Muscle layer of colon (tissue), 2 donors: ENCODE data around the gene CEACAM16.
"Not testable (repeated sequence)": the region's sequence is repeated elsewhere in the genome, so short reads cannot be mapped to it uniquely, and the experiment has no call there.

Experiments used
- H3K27ac ChIP-seq: one replicate; pipeline ENCODE4 v1.7.0; 2013; ENCODE audit warnings: low read depth, mild to moderate bottlenecking, low read length, moderate library complexity
- H3K27me3 ChIP-seq, 2 donors: one replicate each; pipeline ENCODE4 v1.7.0; 2013; ENCODE audit warnings: low read length in 2 of 2, mild to moderate bottlenecking in 2 of 2; ENCODE audit not compliant: insufficient read depth in 2 of 2, control insufficient read depth in 1 of 2
- H3K36me3 ChIP-seq: one replicate; pipeline ENCODE4 v1.7.0; 2013; ENCODE audit warnings: mild to moderate bottlenecking, low read length; ENCODE audit not compliant: insufficient read depth
- H3K4me1 ChIP-seq: one replicate; pipeline ENCODE4 v1.7.0; 2013; ENCODE audit warnings: mild to moderate bottlenecking, low read length; ENCODE audit not compliant: insufficient read depth
- H3K4me3 ChIP-seq, 2 donors: one replicate each; pipeline ENCODE4 v1.7.0; 2013; ENCODE audit warnings: low read length in 2 of 2, low read depth in 1 of 2, mild to moderate bottlenecking in 1 of 2, moderate library complexity in 1 of 2
- H3K9ac ChIP-seq: one replicate; pipeline ENCODE4 v1.7.0; 2013; ENCODE audit warnings: low read length
- H3K9me3 ChIP-seq: one replicate; pipeline ENCODE4 v1.7.0; 2013; ENCODE audit warnings: mild to moderate bottlenecking, low read length
- donor health status: abdominal sarcoma.
- donor health status: Adenocarcinoma of cecum.

The CEACAM16 gene

DNA sequence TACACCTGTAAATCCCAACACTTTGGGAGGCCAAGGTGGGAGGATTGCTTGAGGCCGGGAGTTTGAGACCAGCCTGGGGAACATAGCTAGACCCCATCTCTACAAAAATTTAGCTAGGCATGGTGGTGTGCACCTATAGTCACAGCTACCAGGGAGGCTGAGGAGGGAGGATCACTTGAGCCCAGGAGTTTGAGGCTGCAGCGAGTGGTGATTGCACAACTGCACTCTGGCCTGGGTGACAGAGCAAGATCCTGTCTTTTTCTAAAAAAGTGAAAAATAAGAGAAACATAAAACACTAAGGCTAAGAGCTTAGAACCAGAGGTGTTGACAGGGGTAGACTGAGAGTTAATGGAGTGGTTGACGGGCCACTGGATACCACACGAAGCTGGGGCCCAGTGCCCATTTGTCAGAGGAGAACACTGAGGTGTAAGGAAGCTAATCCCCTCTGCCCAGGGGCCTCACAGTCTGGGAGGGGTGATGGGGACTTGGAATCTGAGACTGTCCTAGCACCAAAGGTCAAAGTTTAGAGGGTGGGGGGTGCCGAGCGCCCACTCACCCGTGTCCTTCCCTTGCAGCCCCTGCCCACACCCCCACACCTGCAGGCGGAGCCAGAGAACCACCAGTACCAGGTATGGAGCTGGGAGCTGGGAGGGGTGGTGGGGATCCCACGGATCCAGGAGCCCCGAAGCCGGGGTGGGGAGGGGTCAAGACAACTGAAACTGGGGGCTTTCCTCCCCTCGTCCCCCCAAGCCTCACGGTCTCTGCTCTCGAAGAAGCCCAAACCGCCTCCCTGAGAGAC lies 16.8 kb upstream of the CEACAM16 start:
- H3K36me3 ChIP-seq, result no peaks in the 10 kb centered on the region

DNA sequence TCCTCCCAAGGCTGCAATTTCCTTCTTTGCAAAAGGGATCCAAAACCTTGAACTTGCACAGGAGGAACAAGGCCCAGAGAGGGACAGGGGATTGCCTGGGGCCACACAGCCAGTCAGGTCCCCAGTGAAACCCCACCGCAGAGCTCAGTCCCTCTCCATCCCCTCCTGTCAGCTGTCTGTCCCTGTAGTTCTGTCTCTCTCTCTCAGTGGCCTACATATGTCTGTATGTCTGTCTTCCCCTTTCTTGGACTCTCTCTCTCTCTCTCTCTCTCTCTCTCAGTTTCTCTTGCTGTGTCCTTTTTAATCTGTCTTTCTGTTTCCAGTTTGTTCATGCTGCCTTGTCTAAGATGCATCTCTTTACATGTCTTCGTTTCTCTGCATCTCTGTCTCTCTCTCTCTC lies 16.1 kb upstream of the CEACAM16 start:
- Histone ChIP-seq H3K36me3 (no peaks in the 10 kb centered on the region), H3K27me3 (no peaks in the 10 kb centered on the region), H3K9ac (no peak overlapping the region), H3K4me1 (no peaks in the 10 kb centered on the region), H3K9me3 (no peaks in the 10 kb centered on the region), H3K27ac (no peak overlapping the region), H3K4me3 (no peak overlapping the region)

More for the DNA sequence above, 16.8 kb upstream of the CEACAM16 start:
- H3K27me3 ChIP-seq, result no peaks in the 10 kb centered on the region
- no peaks in the 10 kb centered on the region for H3K9me3 ChIP-seq
- no peak overlapping the region for H3K4me3 ChIP-seq
- H3K9ac ChIP-seq, result no peak overlapping the region
- no peaks in the 10 kb centered on the region for H3K4me1 ChIP-seq
- H3K27ac ChIP-seq, result no peak overlapping the region

DNA sequence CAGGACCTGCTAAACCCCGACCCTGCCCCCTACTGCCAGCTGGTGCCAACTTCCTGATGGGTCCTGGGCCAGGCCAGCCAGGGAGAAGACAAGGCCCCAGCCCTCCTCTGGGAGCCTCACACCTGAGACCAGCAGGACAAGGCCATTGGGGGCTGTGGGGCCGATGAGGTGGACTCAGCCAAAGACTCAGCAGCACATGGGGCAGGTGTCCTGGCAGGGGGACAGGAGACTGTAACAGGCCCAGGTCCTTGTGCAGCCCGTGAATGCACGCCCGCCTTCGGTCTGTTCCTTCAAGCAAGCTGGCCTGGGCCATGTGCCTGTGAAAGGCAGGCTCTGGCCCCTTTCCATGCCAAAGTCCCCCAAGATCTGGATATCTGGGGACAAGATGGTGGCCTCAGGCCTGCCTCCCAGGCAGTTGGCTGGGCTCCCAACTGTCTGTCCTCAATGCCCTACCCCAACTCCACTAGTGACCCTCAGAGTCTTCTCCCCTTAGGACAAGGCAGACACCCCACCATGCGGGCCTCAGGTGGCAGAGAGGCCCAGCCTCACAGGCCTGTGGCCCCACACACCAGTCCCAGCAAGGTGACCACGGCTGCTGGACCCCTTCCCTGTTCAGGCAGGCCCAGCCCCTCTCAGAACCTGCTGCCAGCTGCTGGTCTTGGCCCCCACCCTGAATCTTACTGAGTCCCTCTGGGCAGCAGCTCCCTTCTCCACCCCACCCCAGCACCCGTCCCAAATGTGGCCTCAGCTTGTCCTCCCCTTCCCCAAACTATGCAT lies 15.3 kb upstream of the CEACAM16 start:
- H3K27me3 ChIP-seq, result no peaks in the 10 kb centered on the region
- H3K27ac ChIP-seq, result no peak overlapping the region
- H3K36me3 ChIP-seq, result no peaks in the 10 kb centered on the region
- H3K9ac ChIP-seq, result no peak overlapping the region
- H3K4me3 ChIP-seq, result no peak overlapping the region
- H3K4me1 ChIP-seq, result no peaks in the 10 kb centered on the region
- no peaks in the 10 kb centered on the region for H3K9me3 ChIP-seq

DNA sequence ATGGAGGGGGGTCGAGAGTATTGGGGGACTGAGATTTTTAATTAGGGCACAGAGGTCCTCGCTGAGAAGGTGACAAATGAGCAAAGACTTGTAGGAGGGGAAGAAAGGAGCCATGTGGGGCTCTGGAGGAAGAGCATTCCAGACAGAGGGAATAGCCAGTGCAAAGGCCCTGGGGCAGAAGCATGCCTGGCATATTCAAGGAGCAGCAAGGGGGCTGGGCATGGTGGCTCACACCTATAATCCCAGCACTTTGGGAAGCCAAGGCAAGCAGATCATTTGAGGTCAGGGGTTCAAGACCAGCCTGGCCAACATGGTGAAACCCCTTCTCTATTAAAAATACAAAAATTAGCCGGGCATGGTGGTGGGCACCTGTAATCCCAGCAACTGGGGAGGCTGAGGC lies 14.6 kb upstream of the CEACAM16 start:
- H3K9ac ChIP-seq, H3K36me3 ChIP-seq, H3K4me3 ChIP-seq, H3K27me3 ChIP-seq, H3K27ac ChIP-seq, H3K9me3 ChIP-seq, H3K4me1 ChIP-seq: not testable (repeated sequence)

DNA sequence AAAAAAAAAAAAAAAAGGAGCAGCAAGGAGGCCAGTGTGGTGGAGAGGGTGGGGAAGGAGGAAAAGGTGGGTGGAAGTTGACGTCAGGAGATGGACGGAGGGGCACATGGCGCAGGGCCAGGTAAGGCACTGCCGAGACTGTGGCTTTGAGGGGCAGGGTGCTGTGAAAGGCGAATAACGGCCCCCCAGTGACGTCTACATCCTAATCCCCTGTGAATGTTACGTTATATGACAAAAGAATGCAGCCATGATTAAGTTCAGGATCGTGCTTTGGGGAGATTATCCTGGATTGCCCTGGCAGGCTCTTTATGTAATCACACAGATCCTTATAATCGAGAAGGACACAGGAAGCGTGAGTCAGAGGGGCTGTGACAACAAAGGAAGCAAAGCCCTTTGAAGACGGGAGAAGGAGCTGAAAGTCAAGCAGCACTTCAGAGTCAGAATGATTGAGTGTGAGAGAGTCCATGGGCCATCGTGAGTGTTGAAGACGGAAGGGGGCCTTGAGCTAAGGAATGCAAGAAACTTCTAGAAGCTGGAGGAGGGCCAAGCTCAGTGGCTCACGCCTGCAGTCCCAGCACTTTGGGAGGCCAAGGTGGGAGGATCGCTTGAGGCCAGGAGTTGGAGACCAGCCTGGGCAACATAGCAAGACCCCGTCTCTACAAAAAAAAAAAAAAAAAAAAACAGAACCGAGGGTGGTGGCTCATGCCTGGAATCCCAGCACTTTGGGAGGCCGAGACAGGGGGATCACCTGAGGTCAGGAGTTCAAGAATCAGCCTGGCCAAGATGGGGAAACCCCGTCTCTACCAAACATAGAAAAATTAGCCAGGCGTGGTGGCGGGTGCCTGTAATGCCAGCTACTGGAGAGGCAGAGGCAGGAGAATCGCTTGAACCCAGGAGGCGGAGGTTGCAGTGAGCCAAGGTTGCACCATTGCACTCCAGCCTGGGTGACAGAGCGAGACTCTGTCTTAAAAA lies 13.8 kb upstream of the CEACAM16 start:
- Histone ChIP-seq H3K9me3 (no peaks in the 10 kb centered on the region), H3K27me3 (no peaks in the 10 kb centered on the region), H3K4me1 (no peaks in the 10 kb centered on the region), H3K4me3 (no peak overlapping the region), H3K36me3 (no peaks in the 10 kb centered on the region), H3K27ac (no peak overlapping the region), H3K9ac (no peak overlapping the region)

DNA sequence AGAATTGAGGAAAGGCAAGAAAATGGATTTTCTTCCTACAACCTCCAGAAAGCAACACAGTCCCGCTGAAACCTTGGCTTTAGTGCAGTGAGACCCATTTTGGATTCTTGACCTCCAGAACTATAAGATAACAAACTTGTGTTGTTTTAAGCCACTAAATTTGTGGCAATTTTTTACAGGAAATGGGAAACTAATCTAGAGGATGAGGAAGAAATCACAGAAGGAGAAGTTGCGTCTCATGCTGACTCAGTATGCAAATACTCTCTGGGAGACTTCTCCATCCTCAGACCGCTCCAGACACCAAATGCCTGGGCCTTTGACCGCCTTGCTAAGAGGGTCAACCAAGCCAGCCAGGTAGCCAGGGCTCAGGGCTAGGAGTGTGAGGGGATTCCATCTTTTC lies 13.1 kb upstream of the CEACAM16 start:
- Histone ChIP-seq H3K4me3 (no peak overlapping the region), H3K9ac (no peak overlapping the region), H3K36me3 (no peaks in the 10 kb centered on the region), H3K4me1 (no peaks in the 10 kb centered on the region), H3K9me3 (no peaks in the 10 kb centered on the region), H3K27ac (no peak overlapping the region), H3K27me3 (no peaks in the 10 kb centered on the region)

DNA sequence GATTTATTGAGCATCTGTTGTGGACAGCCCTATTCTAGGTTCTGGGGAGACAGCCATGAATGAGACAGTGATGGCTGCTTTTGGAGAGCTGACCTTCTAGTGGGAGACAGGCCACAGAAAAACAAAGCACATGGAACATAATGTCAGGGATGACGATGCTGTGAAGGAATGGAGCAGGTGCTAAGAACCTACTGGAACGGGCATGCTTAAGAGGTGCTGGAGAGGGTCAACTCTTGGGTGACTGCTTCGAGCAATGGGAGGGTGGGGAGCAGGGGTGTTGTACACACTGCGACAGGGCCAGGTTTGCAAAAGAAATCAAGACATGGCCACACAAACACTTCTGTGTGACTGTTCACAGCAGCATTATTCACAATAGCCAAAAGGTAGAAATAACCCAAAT lies 12.1 kb upstream of the CEACAM16 start:
- Histone ChIP-seq H3K36me3 (no peaks in the 10 kb centered on the region), H3K4me1 (no peaks in the 10 kb centered on the region), H3K27ac (no peak overlapping the region)

DNA sequence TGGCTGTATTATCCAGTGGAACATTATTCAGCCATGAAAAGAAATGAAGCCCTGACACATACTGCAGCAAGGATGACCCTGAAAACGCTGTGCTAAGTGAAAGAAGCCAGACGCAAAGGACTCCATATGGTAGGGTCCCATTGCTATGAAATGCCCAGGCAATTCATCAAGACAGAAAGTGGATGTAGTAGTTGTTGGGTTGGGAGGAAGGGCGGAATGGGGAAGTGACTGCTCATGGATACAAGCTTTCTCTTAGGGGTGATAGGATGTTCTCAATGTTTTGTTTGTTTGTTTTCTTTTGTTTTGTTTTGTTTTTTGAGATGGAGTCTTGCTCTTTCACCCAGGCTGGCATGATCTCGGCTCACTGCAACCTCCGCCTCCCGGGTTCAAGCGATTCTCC lies 11.1 kb upstream of the CEACAM16 start:
- no peaks in the 10 kb centered on the region for H3K36me3 ChIP-seq
- H3K27ac ChIP-seq, result no peak overlapping the region
- H3K4me1 ChIP-seq, result no peaks in the 10 kb centered on the region
- H3K9ac ChIP-seq, result no peak overlapping the region
- H3K9me3 ChIP-seq, result no peaks in the 10 kb centered on the region
- no peak overlapping the region for H3K4me3 ChIP-seq
- H3K27me3 ChIP-seq, result no peaks in the 10 kb centered on the region

More for the DNA sequence above, 12.1 kb upstream of the CEACAM16 start:
- Histone ChIP-seq H3K4me3 (no peak overlapping the region), H3K9me3 (no peaks in the 10 kb centered on the region), H3K27me3 (no peaks in the 10 kb centered on the region), H3K9ac (no peak overlapping the region)

DNA sequence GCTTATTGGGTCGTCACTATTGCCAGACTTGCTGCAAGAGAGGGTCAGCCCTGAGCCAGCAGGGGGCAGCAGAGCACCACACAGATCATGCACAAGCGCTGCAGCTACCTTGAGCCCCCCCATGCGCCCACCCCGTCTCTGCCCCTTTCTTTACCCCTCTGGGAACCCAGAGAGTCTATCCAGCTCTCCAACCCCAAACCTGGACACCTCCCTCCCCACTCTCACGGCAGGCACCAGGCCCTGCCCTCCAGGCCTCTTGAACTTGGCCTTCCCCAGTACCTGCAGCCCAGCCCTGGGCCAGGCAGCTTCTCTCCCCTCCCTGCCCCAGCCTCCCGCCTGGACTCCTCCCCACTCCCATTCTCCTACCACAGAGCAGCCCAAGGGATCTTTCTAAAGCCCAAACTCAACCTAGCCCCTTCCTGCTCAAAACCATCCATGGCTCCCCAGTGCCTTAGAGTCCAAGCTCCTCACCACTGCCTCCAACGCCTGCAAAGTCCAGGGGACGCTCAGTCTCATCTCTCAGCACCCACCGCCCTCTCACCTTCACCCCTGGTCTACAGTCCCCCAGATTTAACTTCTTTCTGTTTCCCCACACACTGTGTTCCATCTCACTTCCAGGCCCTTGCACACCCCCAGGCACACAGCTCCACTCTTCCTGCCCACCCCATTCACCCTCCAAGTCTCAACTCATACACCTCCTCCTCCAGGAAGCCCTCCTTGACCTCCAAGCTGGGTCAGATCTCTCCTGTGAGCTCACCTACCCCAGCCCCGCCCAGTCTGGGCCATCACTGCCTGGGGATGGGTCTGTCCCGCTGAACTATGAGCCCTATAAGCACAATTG lies 9.4 kb upstream of the CEACAM16 start:
- no peaks in the 10 kb centered on the region for H3K4me1 ChIP-seq
- H3K9me3 ChIP-seq, result no peaks in the 10 kb centered on the region
- H3K4me3 ChIP-seq, result no peak overlapping the region
- no peak overlapping the region for H3K27ac ChIP-seq
- H3K9ac ChIP-seq, result no peak overlapping the region
- no peaks in the 10 kb centered on the region for H3K27me3 ChIP-seq
- no peaks in the 10 kb centered on the region for H3K36me3 ChIP-seq

DNA sequence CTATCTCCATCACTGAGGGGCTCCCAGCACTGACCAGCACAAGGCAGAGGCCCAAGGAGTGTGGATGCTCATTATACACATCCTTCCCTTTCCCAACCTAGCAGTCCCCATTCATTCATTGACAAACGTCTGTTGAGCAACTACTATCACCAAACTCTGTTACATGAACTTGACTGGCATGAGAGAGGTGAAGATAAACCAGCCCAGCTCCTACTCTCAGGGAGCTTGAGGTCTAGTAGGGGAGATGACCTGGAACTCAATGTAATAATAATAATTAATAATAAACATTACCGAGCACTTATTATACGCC lies 8.9 kb upstream of the CEACAM16 start:
- H3K9me3 ChIP-seq, result no peaks in the 10 kb centered on the region
- no peak overlapping the region for H3K27ac ChIP-seq
- H3K27me3 ChIP-seq, result no peaks in the 10 kb centered on the region
- H3K4me3 ChIP-seq, result no peak overlapping the region
- no peak overlapping the region for H3K9ac ChIP-seq
- no peaks in the 10 kb centered on the region for H3K36me3 ChIP-seq
- H3K4me1 ChIP-seq, result no peaks in the 10 kb centered on the region

DNA sequence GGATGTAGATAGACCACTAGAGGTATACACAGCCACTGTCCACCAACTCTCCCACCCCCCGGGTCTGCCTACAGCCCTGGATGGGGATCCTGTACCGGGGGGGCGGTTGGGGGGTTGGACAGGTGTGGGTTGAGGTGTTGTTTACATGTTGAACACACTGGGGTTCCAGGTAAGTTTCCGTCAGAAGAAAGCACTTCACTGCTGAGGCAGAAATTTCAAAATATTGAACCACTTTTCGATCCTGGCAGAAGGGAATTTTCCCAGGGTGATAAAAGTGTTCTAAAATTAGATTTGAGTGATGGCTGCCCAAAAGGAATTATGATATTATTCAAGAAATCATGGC lies 6.6 kb upstream of the CEACAM16 start:
- H3K27me3 ChIP-seq, result peaks cover 0 to 2% of the 10 kb centered on the region in 2 donors
- no peak overlapping the region for H3K4me3 ChIP-seq
- H3K9ac ChIP-seq, result no peak overlapping the region
- no peaks in the 10 kb centered on the region for H3K9me3 ChIP-seq
- no peak overlapping the region for H3K27ac ChIP-seq
- no peaks in the 10 kb centered on the region for H3K4me1 ChIP-seq
- H3K36me3 ChIP-seq, result no peaks in the 10 kb centered on the region
